Keratinocyte (primary cell): ENCODE results near the gene KRT5. TPM values are rescaled to one million over a fixed set of nuclear protein-coding genes. Genes with fewer than 3 reads are reported as not detected.

Experiments
- DNase-seq: peaks from one replicate; pipeline ENCODE4 v3.0.0-alpha.2; 2011; ENCODE audit warnings: low read depth, missing footprints, low spot score
- FAIRE-seq: peaks from 2 replicates; lab custom pipeline; 2011; peaks lifted over from hg19 to GRCh38; lab: Jason Lieb, UNC
- H2AFZ ChIP-seq: 2 replicates; pipeline ENCODE4 v1.6.0; 2012; ENCODE audit warnings: low read length, control low read depth, inconsistent platforms; ENCODE audit not compliant: control insufficient read depth
- H3K27ac ChIP-seq: 2 replicates; pipeline ENCODE4 v1.5.1; 2011; ENCODE audit warnings: low read length; ENCODE audit not compliant: control insufficient read depth, insufficient read depth
- H3K27me3 ChIP-seq: 3 replicates; pipeline ENCODE4 v1.6.0; 2011; ENCODE audit warnings: low read length; ENCODE audit not compliant: control insufficient read depth, insufficient read depth; ENCODE audit errors: extremely low read depth
- H3K36me3 ChIP-seq, 2 experiments: 2 replicates in 1 of 2; 3 replicates in 1 of 2; pipeline ENCODE4 v1.5.1; 2011; ENCODE audit warnings: low read length in 2 of 2, mild to moderate bottlenecking in 1 of 2; ENCODE audit not compliant: control insufficient read depth in 2 of 2, insufficient read depth in 2 of 2; ENCODE audit errors: extremely low read depth in 1 of 2
- H3K4me1 ChIP-seq: 3 replicates; pipeline ENCODE4 v1.5.1; 2011; ENCODE audit warnings: low read length; ENCODE audit not compliant: control insufficient read depth, insufficient read depth; ENCODE audit errors: extremely low read depth
- H3K4me2 ChIP-seq: 3 replicates; pipeline ENCODE4 v1.6.0; 2011; ENCODE audit warnings: low read depth, low read length; ENCODE audit not compliant: control insufficient read depth, insufficient read depth; ENCODE audit errors: extremely low read depth
- H3K4me3 ChIP-seq, 3 experiments: fragments of 200-600 bp in 1 of 3; sonication (generic) in 1 of 3; 2 replicates in 2 of 3; 3 replicates in 1 of 3; pipeline ENCODE4 v1.5.1; 2011 to 2016; ENCODE audit warnings: low read length in 3 of 3, mild to moderate bottlenecking in 3 of 3, control low read depth in 2 of 3, inconsistent platforms in 1 of 3, low read depth in 1 of 3, mixed read lengths in 1 of 3, mixed run types in 1 of 3, moderate library complexity in 1 of 3; ENCODE audit not compliant: control insufficient read depth in 2 of 3, insufficient read depth in 2 of 3; ENCODE audit errors: extremely low read depth in 1 of 3
- H3K79me2 ChIP-seq: 2 replicates; pipeline ENCODE4 v1.6.0; 2012; ENCODE audit warnings: low read length; ENCODE audit not compliant: control insufficient read depth, insufficient read depth
- H3K9ac ChIP-seq: 3 replicates; pipeline ENCODE4 v1.6.0; 2011; ENCODE audit warnings: low read length; ENCODE audit not compliant: control insufficient read depth, insufficient read depth; ENCODE audit errors: extremely low read depth
- H3K9me1 ChIP-seq: 3 replicates; pipeline ENCODE4 v1.6.0; 2011; ENCODE audit warnings: low read length; ENCODE audit not compliant: control insufficient read depth, insufficient read depth; ENCODE audit errors: extremely low read depth
- H3K9me3 ChIP-seq: 2 replicates; pipeline ENCODE4 v1.5.1; 2012; ENCODE audit warnings: low read depth, low read length; ENCODE audit not compliant: control insufficient read depth
- H4K20me1 ChIP-seq: 3 replicates; pipeline ENCODE4 v1.6.0; 2011; ENCODE audit warnings: low read length; ENCODE audit not compliant: control insufficient read depth, insufficient read depth; ENCODE audit errors: extremely low read depth
- EZH2 ChIP-seq: IDR thresholded peaks from one replicate; pipeline ENCODE4 v1.6.1; 2012; ENCODE audit warnings: inconsistent platforms, mild to moderate bottlenecking, low read length, moderate library complexity
- dilution Hi-C: fragments of 300-500 bp; cut with MboI; formaldehyde crosslinking; loops from one replicate; pipeline ENCODE4 v1.7.0; 2020; ENCODE audit warnings: low sequenced_read_pairs; ENCODE audit not compliant: extremely low pct_ligation_motif_present
- polyA plus RNA-seq, 5 experiments: library from polyadenylated mRNA; depleted of rRNA in 3 of 5; stranded (reverse) in 3 of 5; stranded (forward) in 1 of 5; unstranded in 1 of 5; fragments of >200 nt; gene quantifications; 1 replicate in 1 of 5; 2 replicates in 3 of 5; 3 replicates in 1 of 5; pipeline versions ENCODE4 v1.2.1 to v1.2.3, GENCODE V29; 2011 to 2012; ENCODE audit warnings: missing spikeins in 2 of 5, low read depth in 1 of 5, low replicate concordance in 1 of 5
- TF ChIP-seq, protein P1 (sequence below), 3 experiments: IDR thresholded peaks in 1 of 3; conservative IDR thresholded peaks in 1 of 3; optimal IDR thresholded peaks in 1 of 3; 2 replicates in 2 of 3; 3 replicates in 1 of 3; pipeline versions ENCODE3 to v1.5.1; 2011; ENCODE audit warnings: low read length in 3 of 3, mild to moderate bottlenecking in 3 of 3, moderate library complexity in 2 of 3, control low read depth in 1 of 3, inconsistent platforms in 1 of 3; ENCODE audit not compliant: insufficient read depth in 2 of 3; ENCODE audit errors: extremely low read depth in 1 of 3

The KRT5 gene
- polyA plus RNA-seq, 1 donor (not counting 4 experiments of a cell fraction or from before 2014, with no cell fraction given), result 15,814 TPM

DNA sequence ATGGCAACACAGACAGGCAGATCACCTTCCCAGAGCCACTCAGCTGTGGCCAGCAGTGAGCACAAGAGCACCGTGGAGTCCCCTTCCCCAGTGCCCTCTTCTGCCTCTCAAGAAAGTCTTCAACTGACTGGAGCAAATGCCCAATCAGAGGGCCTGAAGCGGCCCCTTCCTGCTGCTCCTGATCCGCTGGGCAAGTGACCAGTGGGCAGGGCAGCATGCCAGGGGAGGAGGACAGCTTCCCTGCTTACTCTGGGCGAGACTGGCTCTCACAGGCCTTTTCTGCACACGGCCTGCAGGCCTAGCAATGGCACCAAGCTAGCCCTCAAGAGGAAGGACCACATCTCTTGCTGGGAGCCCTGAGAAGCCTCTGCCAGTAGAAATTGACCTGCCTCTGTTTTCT is 31.9 kb upstream of the KRT5 start:
- no peaks in the 10 kb centered on the region for H3K9me3 ChIP-seq
- H3K27me3 ChIP-seq, result peaks cover 16% of the 10 kb centered on the region
- H3K4me3 ChIP-seq, result no peak overlapping the region
- no peaks in the 10 kb centered on the region for H3K36me3 ChIP-seq
- H3K79me2 ChIP-seq, result no peaks in the 10 kb centered on the region
- H3K9me1 ChIP-seq, result no peaks in the 10 kb centered on the region
- FAIRE-seq (no peak), DNase-seq (no peak)
- H3K4me2 ChIP-seq, result no peak overlapping the region
- no peak overlapping the region for H2AFZ ChIP-seq
- TF ChIP-seq, protein P1, sequence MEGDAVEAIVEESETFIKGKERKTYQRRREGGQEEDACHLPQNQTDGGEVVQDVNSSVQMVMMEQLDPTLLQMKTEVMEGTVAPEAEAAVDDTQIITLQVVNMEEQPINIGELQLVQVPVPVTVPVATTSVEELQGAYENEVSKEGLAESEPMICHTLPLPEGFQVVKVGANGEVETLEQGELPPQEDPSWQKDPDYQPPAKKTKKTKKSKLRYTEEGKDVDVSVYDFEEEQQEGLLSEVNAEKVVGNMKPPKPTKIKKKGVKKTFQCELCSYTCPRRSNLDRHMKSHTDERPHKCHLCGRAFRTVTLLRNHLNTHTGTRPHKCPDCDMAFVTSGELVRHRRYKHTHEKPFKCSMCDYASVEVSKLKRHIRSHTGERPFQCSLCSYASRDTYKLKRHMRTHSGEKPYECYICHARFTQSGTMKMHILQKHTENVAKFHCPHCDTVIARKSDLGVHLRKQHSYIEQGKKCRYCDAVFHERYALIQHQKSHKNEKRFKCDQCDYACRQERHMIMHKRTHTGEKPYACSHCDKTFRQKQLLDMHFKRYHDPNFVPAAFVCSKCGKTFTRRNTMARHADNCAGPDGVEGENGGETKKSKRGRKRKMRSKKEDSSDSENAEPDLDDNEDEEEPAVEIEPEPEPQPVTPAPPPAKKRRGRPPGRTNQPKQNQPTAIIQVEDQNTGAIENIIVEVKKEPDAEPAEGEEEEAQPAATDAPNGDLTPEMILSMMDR (optimal IDR thresholded peaks at IDR 0.05 in 1 of 3, IDR thresholded peaks at IDR 0.05 in 1 of 3, conservative IDR thresholded peaks at IDR 0.05 in 1 of 3; ENCODE audit: extremely low read depth in 1 of 3, insufficient read depth in 2 of 3, low read length in 3 of 3), result no peak
- TF ChIP-seq EZH2, result no peak
- no peaks in the 10 kb centered on the region for H3K4me1 ChIP-seq
- dilution Hi-C loops, result no loop called here
- H3K27ac ChIP-seq, result no peak overlapping the region
- H3K9ac ChIP-seq, result no peak overlapping the region
- no peaks in the 10 kb centered on the region for H4K20me1 ChIP-seq

DNA sequence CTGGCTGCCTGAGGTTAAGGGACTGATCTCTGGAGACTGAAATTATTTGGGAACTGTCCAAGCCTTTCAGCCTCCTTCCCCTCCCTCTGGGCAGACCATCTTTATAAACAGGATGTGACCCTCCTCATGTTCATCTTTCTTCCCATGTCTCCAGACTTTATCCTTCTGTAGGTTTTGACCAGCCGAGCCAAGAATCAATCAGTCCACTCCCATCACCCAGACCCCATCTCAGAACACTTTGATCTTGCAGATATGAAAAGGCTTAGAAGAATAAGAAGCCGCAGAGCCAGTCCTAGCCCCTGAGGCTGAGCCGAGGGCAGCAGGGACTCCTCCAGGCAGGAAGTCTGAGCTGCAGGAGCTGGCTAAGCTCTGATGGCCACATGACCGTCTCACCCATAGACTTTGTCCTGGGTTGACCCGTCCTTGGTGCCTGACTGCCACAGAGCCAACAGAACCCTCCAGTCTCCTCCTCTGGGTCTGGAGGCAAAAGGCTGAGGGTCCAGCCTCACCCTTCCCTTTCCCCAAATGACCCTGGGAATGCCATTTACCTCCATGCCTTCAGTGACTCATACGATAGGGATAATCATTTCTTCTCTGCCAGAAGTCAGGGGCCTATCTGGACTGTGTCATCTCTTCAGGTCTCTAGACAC is 31.1 kb upstream of the KRT5 start:
- Histone ChIP-seq H3K36me3 (no peaks in the 10 kb centered on the region), H3K9me1 (no peaks in the 10 kb centered on the region), H2AFZ (no peak overlapping the region), H3K79me2 (no peaks in the 10 kb centered on the region), H3K9me3 (no peaks in the 10 kb centered on the region), H4K20me1 (no peaks in the 10 kb centered on the region), H3K4me3 (no peak overlapping the region), H3K27ac (no peak overlapping the region), H3K4me1 (no peaks in the 10 kb centered on the region), H3K4me2 (no peak overlapping the region), H3K9ac (no peak overlapping the region), H3K27me3 (peaks cover 16% of the 10 kb centered on the region)
- TF ChIP-seq, protein P1 (optimal IDR thresholded peaks at IDR 0.05 in 1 of 3, IDR thresholded peaks at IDR 0.05 in 1 of 3, conservative IDR thresholded peaks at IDR 0.05 in 1 of 3; ENCODE audit: extremely low read depth in 1 of 3, insufficient read depth in 2 of 3, low read length in 3 of 3), result no peak
- TF ChIP-seq EZH2, result no peak
- DNase-seq (no peak), FAIRE-seq (no peak)
- dilution Hi-C loops, result no loop called here
